M059J (cell line): ENCODE measurements around the gene CCNK. TPM values are rescaled to one million over a fixed set of nuclear protein-coding genes. Genes with fewer than 3 reads are reported as not detected.
A peak's percentile ranks its signal among the peaks of the same experiment; 100 is the strongest.

ENCODE experiments used
- DNase-seq: peaks from one replicate; pipeline ENCODE4 v3.0.0-alpha.2; 2012; ENCODE audit warnings: low read depth
- total RNA-seq: library from RNA; depleted of rRNA; stranded (reverse); fragments of >200 nt; shearing (Covaris generic); gene quantifications from 2 replicates; pipeline ENCODE4 v1.2.3, GENCODE V29; 2014

The CCNK gene
- total RNA-seq, 1 experiment from 2014 or later: 12.2 TPM

- DNase-seq: no peak
These were observed 38.2 kb downstream of the CCNK start for GRCh38 chr14:99519347-99519881.

GRCh38 chr14:99519931-99520421 is 38.8 kb downstream of the CCNK start:
- no peak for DNase-seq

GRCh38 chr14:99520571-99521081 is 39.4 kb downstream of the CCNK start:
- DNase-seq: no peak

GRCh38 chr14:99521176-99522024 is 40.2 kb downstream of the CCNK start:
- no peak for DNase-seq

- no peak for DNase-seq
These were observed 40.8 kb downstream of the CCNK start for GRCh38 chr14:99522025-99522401.

GRCh38 chr14:99522457-99522891 is 41.3 kb downstream of the CCNK start:
- peak; percentile 59 for DNase-seq

- DNase-seq: peak; percentile 46
These were observed 41.9 kb downstream of the CCNK start for GRCh38 chr14:99522934-99523703.

- DNase-seq: no peak
These were observed 42.5 kb downstream of the CCNK start for GRCh38 chr14:99523704-99524055.

- peak; percentile 55 for DNase-seq
These were observed 43.0 kb downstream of the CCNK start for GRCh38 chr14:99524091-99524661.

- peak; percentile 69 for DNase-seq
These were observed 43.8 kb downstream of the CCNK start for GRCh38 chr14:99524804-99525698.

- DNase-seq: no peak
These were observed 44.5 kb downstream of the CCNK start for GRCh38 chr14:99525699-99526080.

- DNase-seq: no peak
These were observed 45.8 kb downstream of the CCNK start for GRCh38 chr14:99527026-99527425.

GRCh38 chr14:99527427-99528076 is 46.3 kb downstream of the CCNK start:
- DNase-seq: no peak

- DNase-seq: no peak
These were observed 48.7 kb downstream of the CCNK start for GRCh38 chr14:99529899-99530298.

GRCh38 chr14:99530407-99531155 is 49.4 kb downstream of the CCNK start:
- DNase-seq: no peak

GRCh38 chr14:99531251-99532096 is 50.3 kb downstream of the CCNK start:
- no peak for DNase-seq

GRCh38 chr14:99532310-99532709 is 51.1 kb downstream of the CCNK start:
- DNase-seq: no peak

- DNase-seq: no peak
These were observed 53.1 kb downstream of the CCNK start for GRCh38 chr14:99534333-99534732.

- peak; percentile 91 for DNase-seq
These were observed 53.7 kb downstream of the CCNK start for GRCh38 chr14:99534863-99535262.
